Panc1 (cell line): ENCODE results near the gene ERC2. TPM values are rescaled to one million over a fixed set of nuclear protein-coding genes. Genes with fewer than 3 reads are reported as not detected.

ENCODE experiments used
- ATAC-seq: fragments of 200-7000 bp; cut with Tn5 transposase; 2 replicates; pipeline ENCODE4 v1.9.1; 2020; ENCODE audit warnings: mild to moderate bottlenecking, moderate library complexity
- BruUV-seq: library from RNA; stranded (reverse); fragments of 400-500 nt; replicated peaks from 2 replicates; lab custom pipeline; 2021; lab: Mats Ljungman, UMichigan
- CTCF ChIA-PET: fragments of 300-600 bp; sonication (Branson Sonifier 250); formaldehyde crosslinking; loops from one replicate; lab custom pipeline; 2022; ENCODE audit warnings: antibody characterized with exemption; lab: Charles Lee
- POLR2A ChIA-PET: fragments of 300-600 bp; sonication (Branson Sonifier 250); formaldehyde crosslinking; loops from one replicate; lab custom pipeline; 2022; ENCODE audit warnings: antibody characterized with exemption; lab: Charles Lee
- DNase-seq: peaks from one replicate; pipeline ENCODE4 v3.0.0-alpha.2; 2010; ENCODE audit warnings: low read depth, low spot score
- H3K27ac ChIP-seq: 2 replicates; pipeline ENCODE4 v1.5.1; 2011; ENCODE audit warnings: mild to moderate bottlenecking, low read length, inconsistent platforms
- H3K27me3 ChIP-seq: fragments of 200-500 bp; sonication (Bioruptor generic); 2 replicates; pipeline ENCODE4 v1.6.0; 2014; ENCODE audit warnings: low read length, inconsistent platforms; ENCODE audit not compliant: control insufficient read depth, insufficient read depth
- H3K36me3 ChIP-seq: fragments of 200-500 bp; sonication (Bioruptor generic); 2 replicates; pipeline ENCODE4 v1.5.1; 2014; ENCODE audit warnings: inconsistent platforms, mild to moderate bottlenecking, low read length, moderate library complexity; ENCODE audit not compliant: control insufficient read depth, insufficient read depth
- H3K4me1 ChIP-seq: 2 replicates; pipeline ENCODE4 v1.5.1; 2011; ENCODE audit warnings: inconsistent platforms, mild to moderate bottlenecking, low read length, moderate library complexity; ENCODE audit not compliant: control insufficient read depth, insufficient read depth
- H3K4me3 ChIP-seq, 2 experiments: 2 replicates each; pipeline ENCODE4 v1.5.1; 2011 to 2012; ENCODE audit warnings: low read depth in 2 of 2, low read length in 2 of 2, mild to moderate bottlenecking in 2 of 2, inconsistent platforms in 1 of 2, moderate library complexity in 1 of 2
- H3K9me3 ChIP-seq: fragments of 200-500 bp; sonication (Bioruptor generic); 2 replicates; pipeline ENCODE4 v1.5.1; 2014; ENCODE audit warnings: low read depth, mild to moderate bottlenecking, inconsistent platforms, low read length, moderate library complexity; ENCODE audit not compliant: control insufficient read depth, insufficient read depth
- POLR2AphosphoS5 ChIP-seq: IDR thresholded peaks from 2 replicates; pipeline ENCODE4 v1.6.1; 2012; ENCODE audit warnings: mild to moderate bottlenecking, low read depth, low read length, moderate library complexity
- SIN3A ChIP-seq: IDR thresholded peaks from 2 replicates; pipeline ENCODE4 v1.6.1; 2012; ENCODE audit warnings: low read depth, mild to moderate bottlenecking, low read length, moderate library complexity, borderline replicate concordance; ENCODE audit not compliant: insufficient read depth
- TCF7L2 ChIP-seq: IDR thresholded peaks from 2 replicates; pipeline ENCODE4 v1.6.1; 2011; ENCODE audit warnings: mild to moderate bottlenecking, low read depth, low read length, inconsistent platforms
- in situ Hi-C: cut with HindIII; loops from 2 replicates; pipeline ENCODE4 v1.10.0; 2016; ENCODE audit warnings: low sequenced_read_pairs, low pct_unique_long_range_greater_than_20kb
- intact Hi-C: fragments of 100-400 bp; cut with micrococcal nuclease; formaldehyde crosslinking; loops from one replicate; pipeline ENCODE4 v1.10.0; 2022; ENCODE audit not compliant: unreplicated experiment
- total RNA-seq: library from RNA; stranded (reverse); gene quantifications from one replicate; pipeline ENCODE4 v1.2.1, GENCODE V29; 2021; ENCODE audit not compliant: unreplicated experiment
- TF ChIP-seq, protein P1 (sequence below): fragments of 450-650 bp; IDR thresholded peaks from 2 replicates; pipeline ENCODE4 v1.5.1; 2017; ENCODE audit warnings: mild to moderate bottlenecking
- TF ChIP-seq, protein P2 (sequence below), 2 experiments: IDR thresholded peaks; 2 replicates each; pipeline ENCODE4 v1.6.1; 2011 to 2012; ENCODE audit warnings: low read depth in 2 of 2, control low read depth in 1 of 2, low read length in 1 of 2, mild to moderate bottlenecking in 1 of 2, moderate library complexity in 1 of 2; ENCODE audit not compliant: insufficient read depth in 1 of 2

The ERC2 gene
- total RNA-seq, 1 experiment from 2014 or later = 0.33 TPM

DNA sequence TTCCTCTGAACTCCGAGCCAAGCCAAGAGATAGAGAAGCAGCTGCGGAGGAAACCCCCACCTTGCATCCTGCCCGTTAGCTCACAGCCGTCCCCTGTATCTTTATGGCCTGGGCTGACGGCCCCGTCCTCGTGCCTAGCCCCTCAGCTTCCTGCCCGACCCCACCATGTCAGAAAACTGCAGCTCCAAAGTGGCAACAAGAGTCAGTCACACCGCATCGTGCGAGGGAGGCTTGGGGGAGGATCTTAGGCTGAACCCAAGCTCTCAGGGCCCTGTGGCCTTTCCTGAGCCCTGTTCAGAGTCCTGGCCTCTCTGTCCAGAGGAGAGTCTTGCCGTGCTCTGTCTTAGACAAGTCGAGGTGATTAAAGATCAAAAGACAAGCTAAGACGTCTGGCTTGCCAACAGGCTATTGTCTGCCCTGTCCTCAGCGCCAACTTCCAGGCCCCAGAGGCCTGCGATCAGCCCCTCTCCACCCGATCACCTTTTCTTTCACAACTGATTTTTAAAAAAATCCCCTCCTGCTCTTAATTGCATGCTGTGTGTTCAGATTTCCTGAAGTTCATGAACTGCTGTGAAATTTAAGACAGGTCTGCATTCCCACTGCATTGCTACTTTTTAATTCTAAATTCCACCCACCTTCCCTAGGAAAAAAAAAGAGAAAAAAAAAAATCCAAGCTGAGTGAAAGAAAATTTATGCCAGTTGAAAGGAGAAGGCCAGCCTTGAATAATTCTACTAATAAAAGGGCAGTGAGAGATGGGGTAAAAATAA, 891.5 kb downstream of the ERC2 start:
- Histone ChIP-seq H3K4me1 (no peaks in the 10 kb centered on the region), H3K27ac (no peak overlapping the region), H3K9me3 (no peaks in the 10 kb centered on the region), H3K36me3 (no peaks in the 10 kb centered on the region), H3K27me3 (no peaks in the 10 kb centered on the region), H3K4me3 (no peak overlapping the region)
- intact Hi-C loops = no loop called here
- no peak for ATAC-seq
- no peak for TF ChIP-seq SIN3A
- TF ChIP-seq, protein P1, sequence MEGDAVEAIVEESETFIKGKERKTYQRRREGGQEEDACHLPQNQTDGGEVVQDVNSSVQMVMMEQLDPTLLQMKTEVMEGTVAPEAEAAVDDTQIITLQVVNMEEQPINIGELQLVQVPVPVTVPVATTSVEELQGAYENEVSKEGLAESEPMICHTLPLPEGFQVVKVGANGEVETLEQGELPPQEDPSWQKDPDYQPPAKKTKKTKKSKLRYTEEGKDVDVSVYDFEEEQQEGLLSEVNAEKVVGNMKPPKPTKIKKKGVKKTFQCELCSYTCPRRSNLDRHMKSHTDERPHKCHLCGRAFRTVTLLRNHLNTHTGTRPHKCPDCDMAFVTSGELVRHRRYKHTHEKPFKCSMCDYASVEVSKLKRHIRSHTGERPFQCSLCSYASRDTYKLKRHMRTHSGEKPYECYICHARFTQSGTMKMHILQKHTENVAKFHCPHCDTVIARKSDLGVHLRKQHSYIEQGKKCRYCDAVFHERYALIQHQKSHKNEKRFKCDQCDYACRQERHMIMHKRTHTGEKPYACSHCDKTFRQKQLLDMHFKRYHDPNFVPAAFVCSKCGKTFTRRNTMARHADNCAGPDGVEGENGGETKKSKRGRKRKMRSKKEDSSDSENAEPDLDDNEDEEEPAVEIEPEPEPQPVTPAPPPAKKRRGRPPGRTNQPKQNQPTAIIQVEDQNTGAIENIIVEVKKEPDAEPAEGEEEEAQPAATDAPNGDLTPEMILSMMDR = no peak
- no peak for TF ChIP-seq POLR2AphosphoS5
- TF ChIP-seq, protein P2, sequence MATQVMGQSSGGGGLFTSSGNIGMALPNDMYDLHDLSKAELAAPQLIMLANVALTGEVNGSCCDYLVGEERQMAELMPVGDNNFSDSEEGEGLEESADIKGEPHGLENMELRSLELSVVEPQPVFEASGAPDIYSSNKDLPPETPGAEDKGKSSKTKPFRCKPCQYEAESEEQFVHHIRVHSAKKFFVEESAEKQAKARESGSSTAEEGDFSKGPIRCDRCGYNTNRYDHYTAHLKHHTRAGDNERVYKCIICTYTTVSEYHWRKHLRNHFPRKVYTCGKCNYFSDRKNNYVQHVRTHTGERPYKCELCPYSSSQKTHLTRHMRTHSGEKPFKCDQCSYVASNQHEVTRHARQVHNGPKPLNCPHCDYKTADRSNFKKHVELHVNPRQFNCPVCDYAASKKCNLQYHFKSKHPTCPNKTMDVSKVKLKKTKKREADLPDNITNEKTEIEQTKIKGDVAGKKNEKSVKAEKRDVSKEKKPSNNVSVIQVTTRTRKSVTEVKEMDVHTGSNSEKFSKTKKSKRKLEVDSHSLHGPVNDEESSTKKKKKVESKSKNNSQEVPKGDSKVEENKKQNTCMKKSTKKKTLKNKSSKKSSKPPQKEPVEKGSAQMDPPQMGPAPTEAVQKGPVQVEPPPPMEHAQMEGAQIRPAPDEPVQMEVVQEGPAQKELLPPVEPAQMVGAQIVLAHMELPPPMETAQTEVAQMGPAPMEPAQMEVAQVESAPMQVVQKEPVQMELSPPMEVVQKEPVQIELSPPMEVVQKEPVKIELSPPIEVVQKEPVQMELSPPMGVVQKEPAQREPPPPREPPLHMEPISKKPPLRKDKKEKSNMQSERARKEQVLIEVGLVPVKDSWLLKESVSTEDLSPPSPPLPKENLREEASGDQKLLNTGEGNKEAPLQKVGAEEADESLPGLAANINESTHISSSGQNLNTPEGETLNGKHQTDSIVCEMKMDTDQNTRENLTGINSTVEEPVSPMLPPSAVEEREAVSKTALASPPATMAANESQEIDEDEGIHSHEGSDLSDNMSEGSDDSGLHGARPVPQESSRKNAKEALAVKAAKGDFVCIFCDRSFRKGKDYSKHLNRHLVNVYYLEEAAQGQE (IDR thresholded peaks at IDR 0.05; ENCODE audit: insufficient read depth in 1 of 2, low read depth in 2 of 2, low read length in 1 of 2) = no peak
- no peak for TF ChIP-seq TCF7L2
- in situ Hi-C loops = no loop called here
- POLR2A ChIA-PET = no interaction called here
- BruUV-seq = no TSS peak
- no peak for DNase-seq
- CTCF ChIA-PET = interaction anchor here (0.5 kb wide), 1 partner anchor 27 kb away, joined by 3 read pairs; no protein-coding TSS in a partner anchor

DNA sequence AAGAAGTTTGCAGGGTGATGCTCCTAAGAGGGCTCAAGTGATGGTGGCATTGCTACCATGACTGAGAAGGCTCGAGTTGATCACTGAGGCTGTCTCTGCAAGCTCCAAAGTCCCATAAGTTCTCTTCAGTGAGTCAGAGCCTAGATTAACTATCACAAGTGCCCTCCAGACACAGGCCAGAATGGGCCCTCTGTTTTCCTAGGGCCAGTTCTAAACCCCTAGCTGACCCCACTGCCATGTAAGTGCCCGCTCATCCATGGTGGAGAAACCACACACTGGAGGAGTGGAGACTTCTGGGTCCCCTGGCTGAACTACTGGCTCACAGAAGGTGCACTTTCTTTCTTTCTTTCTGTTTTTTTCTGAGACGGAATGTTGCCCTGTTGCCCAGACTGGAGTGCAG, 893.6 kb downstream of the ERC2 start:
- in situ Hi-C loops = no loop called here
- ATAC-seq (no peak), DNase-seq (no peak)
- no peaks in the 10 kb centered on the region for H3K9me3 ChIP-seq
- TF ChIP-seq, protein P2 (IDR thresholded peaks at IDR 0.05; ENCODE audit: insufficient read depth in 1 of 2, low read depth in 2 of 2, low read length in 1 of 2) = no peak
- TF ChIP-seq TCF7L2 = no peak
- TF ChIP-seq, protein P1 = no peak
- TF ChIP-seq POLR2AphosphoS5 = no peak
- TF ChIP-seq SIN3A = no peak
- intact Hi-C loops = no loop called here
- no peak overlapping the region for H3K27ac ChIP-seq
- no TSS peak for BruUV-seq
- H3K27me3 ChIP-seq = no peaks in the 10 kb centered on the region; the same call in 1 of the 2 replicates
- no peaks in the 10 kb centered on the region for H3K4me1 ChIP-seq
- no peaks in the 10 kb centered on the region for H3K36me3 ChIP-seq
- ChIA-PET POLR2A (no interaction called here), CTCF (no interaction called here)
- H3K4me3 ChIP-seq = no peak overlapping the region
